Stimulated activated CD8-positive, alpha-beta memory T cell treated with anti-CD3 and anti-CD28 coated beads, Interleukin-2, amount 100 ng/mL, for 48 hours (primary cell): ENCODE results near the gene PGAP6.
"Not testable (repeated sequence)": the region's sequence is repeated elsewhere in the genome, so short reads cannot be mapped to it uniquely, and the experiment has no call there.

Experiments
- DNase-seq, 2 donors: peaks; one replicate each; pipeline ENCODE4 v3.0.0-alpha.2; 2020; ENCODE audit warnings: low read depth in 2 of 2

The PGAP6 gene

GRCh38 chr16:381789-382717 is at the start of gene PGAP6:
Gene PGAP6 (minus strand): TSS chr16:381978. CDS start chr16:381821, 157 bp downstream.
- DNase-seq, result peak; percentile 47 to 61

GRCh38 chr16:430904-431303 is 49.1 kb upstream of the PGAP6 start:
- DNase-seq, result no peak

GRCh38 chr16:427250-427649 is 45.5 kb upstream of the PGAP6 start:
- no peak for DNase-seq

GRCh38 chr16:426906-427249 is 45.1 kb upstream of the PGAP6 start:
- DNase-seq, result no peak

- DNase-seq, result no peak
Measured at GRCh38 chr16:426115-426905, 44.5 kb upstream of the PGAP6 start.

- DNase-seq, result peak; percentile 20 to 31
Measured at GRCh38 chr16:425740-426114, 43.9 kb upstream of the PGAP6 start.

- peak; percentile 80 to 82 for DNase-seq
Measured at GRCh38 chr16:425082-425718, 43.4 kb upstream of the PGAP6 start, which contains the start of gene RAB11FIP3. Gene RAB11FIP3 (plus strand): TSS chr16:425649. CDS start chr16:426007, 358 bp downstream.

- DNase-seq, result no peak
Measured at GRCh38 chr16:424623-425081, 42.9 kb upstream of the PGAP6 start.

GRCh38 chr16:424033-424622 is 42.4 kb upstream of the PGAP6 start:
- DNase-seq, result no peak

GRCh38 chr16:422179-422578 is 40.4 kb upstream of the PGAP6 start:
- DNase-seq, result not testable (repeated sequence)

- not testable (repeated sequence) for DNase-seq
Measured at GRCh38 chr16:415170-415498, 33.4 kb upstream of the PGAP6 start.

- DNase-seq, result no peak
Measured at GRCh38 chr16:414395-415169, 32.8 kb upstream of the PGAP6 start.

- DNase-seq, result no peak
Measured at GRCh38 chr16:411576-412265, 29.9 kb upstream of the PGAP6 start.

GRCh38 chr16:410516-411178 is 28.9 kb upstream of the PGAP6 start:
- DNase-seq, result no peak

- DNase-seq, result no peak
Measured at GRCh38 chr16:407253-407652, 25.5 kb upstream of the PGAP6 start.

- no peak for DNase-seq
Measured at GRCh38 chr16:405548-406506, 24.0 kb upstream of the PGAP6 start.

GRCh38 chr16:404971-405486 is 23.3 kb upstream of the PGAP6 start:
- DNase-seq, result no peak
